Heart left ventricle (tissue), 13 donors: ENCODE measurements around the gene SP6.

Source experiments
- CTCF ChIP-seq, 12 donors: fragments of 200-600 bp; sonication (generic) in 4 of 12; IDR thresholded peaks; one replicate each; pipeline versions ENCODE4 v1.5.0 to v1.8.0; 2018 to 2022; ENCODE audit warnings: antibody characterized with exemption in 12 of 12, mild to moderate bottlenecking in 5 of 12
- POLR2A ChIP-seq, 2 donors: fragments of 450-650 bp; IDR thresholded peaks; one replicate each; pipeline ENCODE4 v1.6.1; 2017; ENCODE audit warnings: antibody characterized with exemption in 2 of 2, mild to moderate bottlenecking in 2 of 2, moderate library complexity in 2 of 2
- donor health status: ischemic (EF 13 %, LVEDD 7.1; RV severe dilation, severe dysfunction).
- donor health status: DM: no; HTN: yes; CAD: no.
- donor health status: DM: no; HTN: no; CAD: no.
- donor health status: ischemic (EF 25% LVEDD 6.9; RV normal size, moderate dysfunction).
- donor health status: ischemic (EF 25% LVEDD 5.7; RV mildly dilated, moderate dysfunction).
- donor health status: ischemic (EF 35%, LVEDD 5.7; RV mildly dilated, moderate dysfunction).
- donor health status: nonischemic (EF 11% LVEDD 7.7; RV severe dilation, severe dysfunction).
- donor health status: DM: yes; HTN: yes; CAD: no.
- donor health status: PGD.
- donor health status: ischemic (EF 29% LVEDD 5.4; RV normal size, mild dysfunction).
- donor health status: nonischemic (EF 23%, LVEDD 6.1; RV moderate dilation, normal function).

- peak in 1 of 12 donors; percentile 18 for TF ChIP-seq CTCF (IDR thresholded peaks at IDR 0.05)
- peak in 1 of 2 donors; percentile 85 for TF ChIP-seq POLR2A (IDR thresholded peaks at IDR 0.05)
Observed at GRCh38 chr17:47831003-47831933, 19.7 kb downstream of the SP6 start, which contains the start of the genes LRRC46 and MRPL10.
